Spleen (tissue), 7 donors: ENCODE measurements around the gene CCDC88C.

Source experiments
- CTCF ChIP-seq, 11 experiments: fragments of 200-600 bp in 7 of 11; fragments of 450-650 bp in 4 of 11; sonication (generic) in 4 of 11; IDR thresholded peaks in 8 of 11; conservative IDR thresholded peaks in 3 of 11; 1 replicate in 7 of 11; 2 replicates in 4 of 11; pipeline versions ENCODE4 v1.4.0 to v1.8.0; 2016 to 2021; ENCODE audit warnings: antibody characterized with exemption in 11 of 11, inconsistent platforms in 4 of 11, mild to moderate bottlenecking in 1 of 11
- POLR2AphosphoS5 ChIP-seq, 3 donors: sonication (generic); formaldehyde crosslinking; IDR thresholded peaks; one replicate each; pipeline ENCODE4 v1.5.1; 2017; ENCODE audit warnings: antibody characterized with exemption in 3 of 3
- donor health status: DM: no; HTN: no; CAD: no; lungs with moderate emphysema.
- donor health status: DM: no; HTN: no; CAD: no.
- donor health status: DM: no; HTN: no; CAD: no.

- TF ChIP-seq CTCF (IDR thresholded peaks at IDR 0.05 in 8 of 11, conservative IDR thresholded peaks at IDR 0.05 in 3 of 11) (no peak), POLR2AphosphoS5 (IDR thresholded peaks at IDR 0.05) (no peak)
Measured at GRCh38 chr14:91318911-91319310, 98.7 kb downstream of the CCDC88C start.
